ENCODE data around the gene APOBEC3B.
"Not testable (repeated sequence)": the region's sequence is repeated elsewhere in the genome, so short reads cannot be mapped to it uniquely, and the experiment has no call there.

The APOBEC3B gene

DNA sequence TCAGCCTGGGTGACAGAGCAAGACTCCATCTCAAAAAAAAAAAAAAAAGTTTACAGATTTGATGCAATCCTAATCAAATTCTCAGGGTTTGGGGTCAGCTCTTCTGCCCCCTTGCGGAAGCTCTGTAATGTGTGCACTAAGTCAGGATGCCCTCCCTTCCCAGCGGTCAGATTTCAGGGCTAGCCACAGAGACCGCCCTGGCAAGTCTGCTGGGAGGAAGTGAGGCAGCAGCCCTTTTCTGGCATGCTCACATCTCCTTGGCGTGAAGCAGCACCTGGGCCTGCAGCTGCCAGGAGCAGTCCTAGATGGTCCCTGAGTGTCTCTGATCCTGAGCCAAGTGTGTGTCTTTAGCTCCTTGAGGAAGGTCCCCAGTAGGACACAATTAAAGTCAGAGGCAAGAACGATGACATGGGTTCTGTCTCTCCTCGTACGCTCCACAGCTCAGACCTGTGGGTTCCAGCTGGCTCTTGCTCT is 21.1 kb downstream of the APOBEC3B start:
- peak; percentile 89 for DNase-seq

DNA sequence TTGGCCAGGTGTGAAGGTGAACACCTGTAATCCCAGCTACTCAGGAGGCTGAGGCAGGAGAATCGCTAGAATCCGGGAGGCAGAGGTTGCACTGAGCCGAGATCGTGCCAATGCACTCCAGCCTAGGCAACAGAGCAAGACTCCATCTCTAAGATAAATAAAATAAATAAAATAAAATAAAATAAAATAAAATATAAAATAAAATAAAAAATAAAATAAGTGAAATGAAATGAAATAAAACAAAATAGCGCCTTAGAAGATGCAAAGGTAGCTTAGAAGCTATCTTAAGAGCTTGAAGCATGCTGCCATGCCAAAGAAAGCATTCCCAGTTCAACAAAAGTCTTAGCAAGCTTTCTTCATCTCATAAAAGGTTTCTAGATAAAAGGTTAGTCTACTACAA is 25.0 kb downstream of the APOBEC3B start:
- no peak for DNase-seq

DNA sequence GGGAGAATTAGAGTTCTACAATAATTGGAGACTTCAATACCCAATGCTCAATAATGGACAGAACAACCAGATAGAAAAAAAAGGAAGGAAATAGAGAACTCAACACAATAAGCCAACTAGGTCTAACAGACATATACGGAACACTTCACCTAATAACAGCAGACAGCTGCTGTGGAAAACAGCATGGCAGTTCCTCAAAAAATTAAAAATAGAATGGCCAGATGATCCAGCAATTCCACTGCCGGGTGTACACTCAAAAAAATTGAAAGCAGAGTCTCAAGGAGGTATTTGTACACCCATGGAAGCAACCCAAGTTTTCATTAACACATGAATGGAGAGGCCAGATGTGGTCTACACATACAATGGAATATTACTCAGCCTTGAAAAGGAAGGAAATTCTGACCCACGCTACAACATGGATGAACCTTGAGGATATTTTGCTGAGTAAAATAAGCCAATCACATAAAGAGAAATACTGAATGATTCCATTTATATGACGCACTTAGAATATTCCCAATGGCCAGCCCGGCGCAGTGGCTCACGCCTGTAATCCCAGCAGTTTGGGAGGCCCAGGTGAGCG is 26.2 kb downstream of the APOBEC3B start:
- not testable (repeated sequence) for DNase-seq

- no peak for DNase-seq
These were observed 28.8 kb downstream of the APOBEC3B start for GRCh38 chr22:39010946-39011345.

- no peak for DNase-seq
These were observed 30.7 kb downstream of the APOBEC3B start for GRCh38 chr22:39012533-39013511.

DNA sequence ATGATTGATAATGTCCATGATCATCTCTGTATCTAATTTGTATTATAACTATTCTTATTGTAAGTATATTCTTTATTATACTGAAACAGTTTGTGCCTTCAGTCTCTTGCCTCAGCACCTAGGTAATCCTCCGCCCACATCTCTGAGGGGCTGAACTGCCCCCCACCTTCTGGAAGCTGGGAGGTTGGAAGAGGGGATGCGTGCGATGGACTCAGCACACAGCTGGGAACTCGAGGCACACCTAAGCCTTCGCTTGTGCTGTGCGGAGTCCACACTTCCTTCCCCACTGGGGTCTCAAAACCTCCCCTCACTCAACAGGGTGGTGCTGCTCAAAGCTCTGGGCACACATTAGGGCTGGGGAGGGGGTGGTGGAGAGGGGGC is 31.4 kb downstream of the APOBEC3B start:
- DNase-seq, result not testable (repeated sequence)

DNA sequence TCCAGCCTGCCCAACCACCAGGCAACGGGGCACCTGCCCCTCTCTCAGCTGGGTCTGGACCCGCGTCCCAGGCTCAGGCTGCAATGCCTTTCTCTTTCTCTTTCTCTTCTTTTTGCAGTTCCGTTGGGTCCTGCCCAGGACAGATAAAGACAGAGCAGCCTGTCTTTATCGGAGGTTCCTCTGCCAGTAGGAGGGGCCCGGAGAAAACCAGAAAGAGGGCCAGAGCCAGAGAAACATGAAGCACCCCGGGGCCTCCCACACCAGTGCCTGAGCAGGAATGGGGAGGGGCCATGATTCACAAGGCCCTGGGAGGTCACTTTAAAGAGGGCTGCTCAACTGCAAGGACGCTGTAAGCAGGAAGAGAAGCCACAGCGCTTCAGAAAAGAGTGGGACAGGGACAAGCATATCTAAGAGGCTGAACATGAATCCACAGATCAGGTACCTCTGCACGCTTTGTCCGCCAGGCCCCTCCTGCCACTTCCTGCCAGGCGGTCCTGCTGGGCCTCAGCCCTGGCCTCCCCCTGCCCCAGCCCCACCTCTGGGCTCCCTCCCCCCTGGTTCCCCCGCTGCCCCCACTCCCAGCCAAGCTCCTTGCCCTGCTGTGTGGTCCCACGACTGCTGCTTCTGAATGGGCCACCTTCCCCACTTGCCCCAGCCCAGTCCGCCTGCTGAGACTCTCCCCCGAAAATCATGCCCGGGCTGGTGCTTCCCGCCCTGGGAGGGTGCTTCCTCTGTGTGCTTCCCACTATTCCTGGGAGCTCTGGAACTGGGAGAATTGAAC is 32.0 kb downstream of the APOBEC3B start, which contains the start of gene APOBEC3C:
Gene APOBEC3C, plus strand, starts transcription at position 316 of the 781 bp plus-strand sequence. Its CDS starts 106 bp downstream, at position 422.
- DNase-seq, result peak; percentile 93

DNA sequence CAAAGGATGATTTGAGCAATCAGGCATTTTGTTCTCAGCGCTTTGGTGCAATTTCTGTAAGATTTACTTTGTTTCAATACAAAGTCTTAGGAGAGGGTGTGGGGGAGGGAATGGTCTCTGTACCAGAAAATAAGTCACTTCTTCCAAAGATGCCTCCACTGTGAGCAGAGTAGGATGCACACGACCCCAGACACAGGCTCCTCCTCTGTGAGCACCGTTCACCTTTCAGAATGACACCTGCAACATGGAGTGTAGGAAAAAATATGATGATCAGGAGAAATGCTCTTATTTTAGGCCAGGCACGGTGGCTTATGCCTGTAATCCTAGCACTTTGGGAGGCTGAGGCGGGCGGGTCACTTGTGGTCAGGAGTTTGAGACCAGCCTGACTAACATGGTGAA is 32.6 kb downstream of the APOBEC3B start:
- DNase-seq, result not testable (repeated sequence)

- DNase-seq, result no peak
These were observed 34.4 kb downstream of the APOBEC3B start for GRCh38 chr22:39016592-39016991.

GRCh38 chr22:39017596-39018365 is 35.6 kb downstream of the APOBEC3B start:
- DNase-seq, result no peak

- not testable (repeated sequence) for DNase-seq
These were observed 38.0 kb downstream of the APOBEC3B start for GRCh38 chr22:39020021-39020651.

GRCh38 chr22:39021552-39022250 is 39.6 kb downstream of the APOBEC3B start:
- DNase-seq, result no peak

DNA sequence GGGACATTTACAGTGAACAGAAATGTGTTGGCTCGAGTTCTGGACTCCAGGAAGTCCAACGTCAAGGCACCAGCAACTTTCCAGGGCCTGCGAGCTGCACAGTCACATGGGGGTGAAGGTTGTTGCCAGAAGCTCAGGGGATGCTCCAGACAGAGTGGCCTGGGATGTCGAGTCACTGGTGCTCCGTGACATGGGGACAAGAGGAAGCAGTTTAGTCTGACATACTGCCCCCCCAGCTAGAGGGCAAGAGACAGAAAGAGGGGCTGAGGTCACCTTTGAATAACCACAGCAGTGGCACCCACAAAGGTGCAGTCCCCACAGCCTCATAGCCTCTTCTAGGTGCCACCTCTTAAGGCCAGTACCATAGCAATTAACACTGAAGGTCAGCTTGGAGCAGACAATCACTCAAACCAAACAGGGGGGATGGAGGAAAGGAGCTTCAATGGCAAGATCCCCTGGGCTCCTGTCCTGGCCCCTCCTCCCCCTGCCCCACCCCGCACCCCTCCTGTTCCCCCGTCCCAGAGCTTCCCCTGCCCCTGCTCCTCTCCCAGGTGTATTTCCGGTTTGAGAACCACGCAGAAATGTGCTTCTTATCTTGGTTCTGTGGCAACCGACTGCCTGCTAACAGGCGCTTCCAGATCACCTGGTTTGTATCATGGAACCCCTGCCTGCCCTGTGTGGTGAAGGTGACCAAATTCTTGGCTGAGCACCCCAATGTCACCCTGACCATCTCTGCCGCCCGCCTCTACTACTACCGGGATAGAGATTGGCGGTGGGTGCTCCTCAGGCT is 42.6 kb downstream of the APOBEC3B start:
- DNase-seq, result no peak

- no peak for DNase-seq
These were observed 44.5 kb downstream of the APOBEC3B start for GRCh38 chr22:39026509-39027150.

- DNase-seq, result no peak
These were observed 45.6 kb downstream of the APOBEC3B start for GRCh38 chr22:39027717-39028116.

- peak; percentile 82 for DNase-seq
These were observed 46.1 kb downstream of the APOBEC3B start for GRCh38 chr22:39028281-39028680.

- no peak for DNase-seq
These were observed 47.1 kb downstream of the APOBEC3B start for GRCh38 chr22:39029227-39029626.

- no peak for DNase-seq
These were observed 48.6 kb downstream of the APOBEC3B start for GRCh38 chr22:39030705-39031104.

- not testable (repeated sequence) for DNase-seq
These were observed 49.5 kb downstream of the APOBEC3B start for GRCh38 chr22:39031434-39032295.
